GM12891 (cell line): Measurements from ENCODE around the gene ANXA6.

Experiments
- POLR2A ChIP-seq: IDR thresholded peaks from 2 replicates; pipeline ENCODE4 v1.6.1; 2011; ENCODE audit warnings: low read depth, low read length, control low read depth
- POLR2AphosphoS5 ChIP-seq: IDR thresholded peaks from 2 replicates; pipeline ENCODE4 v1.6.1; 2011; ENCODE audit warnings: low read depth, low read length, control low read depth

- TF ChIP-seq POLR2AphosphoS5 (peak; percentile 74), POLR2A (no peak; the same call in 1 of the 2 replicates)
These were observed 62.1 kb downstream of the ANXA6 start for GRCh38 chr5:151095341-151096000.
